RWPE2 (cell line): ENCODE measurements around the gene ST14.

Experiments
- ATAC-seq: fragments of 200-7000 bp; cut with Tn5 transposase; 3 replicates; pipeline ENCODE4 v1.9.1; 2021; ENCODE audit warnings: low read depth
- DNase-seq: peaks from one replicate; pipeline ENCODE4 v3.0.0-alpha.2; 2020; ENCODE audit warnings: low spot score
- H3K27ac ChIP-seq: fragments of 450-650 bp; 2 replicates; pipeline ENCODE4 v1.5.1; 2017; ENCODE audit warnings: mild to moderate bottlenecking; ENCODE audit not compliant: poor library complexity, severe bottlenecking
- H3K27me3 ChIP-seq: fragments of 250-450 bp; sonication (Bioruptor Pico); 2 replicates; pipeline ENCODE4 v1.5.1; 2021; ENCODE audit warnings: mild to moderate bottlenecking, moderate library complexity; ENCODE audit not compliant: insufficient read depth, poor library complexity, severe bottlenecking
- H3K36me3 ChIP-seq: fragments of 250-450 bp; sonication (Bioruptor Pico); 2 replicates; pipeline ENCODE4 v1.5.1; 2020; ENCODE audit warnings: low read depth, mild to moderate bottlenecking, moderate library complexity
- H3K4me1 ChIP-seq: fragments of 250-450 bp; sonication (Bioruptor Pico); 2 replicates; pipeline ENCODE4 v1.5.1; 2021; ENCODE audit warnings: mild to moderate bottlenecking, moderate library complexity; ENCODE audit not compliant: insufficient read depth, poor library complexity, severe bottlenecking
- H3K4me3 ChIP-seq: fragments of 250-450 bp; sonication (Bioruptor Pico); 2 replicates; pipeline ENCODE4 v1.5.1; 2021; ENCODE audit warnings: mild to moderate bottlenecking, moderate library complexity; ENCODE audit not compliant: severe bottlenecking
- H3K9me3 ChIP-seq: fragments of 250-450 bp; sonication (Bioruptor Pico); 2 replicates; pipeline ENCODE4 v1.5.1; 2021; ENCODE audit warnings: mild to moderate bottlenecking, moderate library complexity; ENCODE audit not compliant: severe bottlenecking
- CTCF ChIP-seq: fragments of 450-650 bp; IDR thresholded peaks from one replicate; pipeline ENCODE4 v1.5.1; 2017; ENCODE audit warnings: mild to moderate bottlenecking, moderate library complexity; ENCODE audit not compliant: poor library complexity, severe bottlenecking

Gene ST14

GRCh38 chr11:130146796-130147195 is 12.8 kb upstream of the ST14 start:
- no peak for TF ChIP-seq CTCF
- H3K36me3 ChIP-seq = peaks cover 37% of the 10 kb centered on the region
- no peaks in the 10 kb centered on the region for H3K9me3 ChIP-seq
- DNase-seq = no peak
- H3K27me3 ChIP-seq = no peaks in the 10 kb centered on the region
- H3K4me3 ChIP-seq = no peak overlapping the region
- peaks cover 9% of the 10 kb centered on the region for H3K4me1 ChIP-seq
- ATAC-seq = no peak
- H3K27ac ChIP-seq = no peak overlapping the region

- peak; percentile 6 for DNase-seq
- Histone ChIP-seq H3K27ac (no peak overlapping the region), H3K36me3 (peaks cover 17% of the 10 kb centered on the region), H3K4me1 (peaks cover 9% of the 10 kb centered on the region), H3K4me3 (no peak overlapping the region), H3K27me3 (no peaks in the 10 kb centered on the region), H3K9me3 (no peaks in the 10 kb centered on the region)
- no peak for TF ChIP-seq CTCF
- no peak for ATAC-seq
These were observed 10.7 kb upstream of the ST14 start for GRCh38 chr11:130148796-130149326.

DNA sequence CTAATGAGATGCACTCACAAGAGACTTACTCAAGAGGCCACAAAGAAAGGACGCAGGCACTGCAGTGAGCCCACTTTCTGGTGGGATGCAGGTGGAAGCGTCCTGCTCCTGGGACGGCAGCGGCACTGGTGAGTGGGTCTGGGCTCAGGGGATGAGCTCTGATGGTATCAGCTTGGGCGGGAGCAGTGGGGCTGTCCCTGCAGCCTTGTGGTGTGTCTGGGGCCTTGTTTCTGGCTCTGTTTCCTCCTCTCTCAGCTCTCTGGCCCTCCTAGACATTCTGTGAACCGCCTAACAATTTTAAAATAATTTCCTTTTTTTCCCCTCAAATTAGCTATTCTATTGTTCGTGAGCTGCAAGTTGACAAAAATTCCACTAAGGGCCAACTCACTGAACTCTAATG is 8.8 kb upstream of the ST14 start:
- no peak for ATAC-seq
- no peak overlapping the region for H3K27ac ChIP-seq

DNA sequence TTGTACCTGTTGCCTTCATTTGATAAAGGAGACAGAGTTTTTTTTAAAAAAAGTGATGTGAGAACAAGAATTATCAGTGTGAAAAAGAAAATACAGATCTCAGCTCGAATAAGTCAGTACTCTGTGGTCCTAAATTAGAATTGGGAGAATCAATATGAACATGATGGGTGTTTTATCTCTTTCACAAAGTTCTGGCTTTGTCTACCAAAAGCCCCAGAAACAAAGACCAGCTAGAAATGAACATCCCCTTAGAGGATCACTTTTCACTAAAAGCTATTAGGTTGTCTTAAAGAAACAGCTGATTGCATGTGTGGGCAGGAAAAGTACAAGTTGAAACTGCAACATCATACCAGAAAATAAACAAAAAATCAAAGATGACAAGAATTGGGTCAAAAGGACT is 8.4 kb upstream of the ST14 start:
- ATAC-seq (no peak), DNase-seq (no peak)
- Histone ChIP-seq H3K27me3 (no peaks in the 10 kb centered on the region), H3K36me3 (no peaks in the 10 kb centered on the region), H3K27ac (no peak overlapping the region), H3K9me3 (no peaks in the 10 kb centered on the region), H3K4me3 (no peak overlapping the region), H3K4me1 (peaks cover 4% of the 10 kb centered on the region)
- no peak for TF ChIP-seq CTCF

More for the DNA sequence above, 8.8 kb upstream of the ST14 start:
- TF ChIP-seq CTCF = no peak
- Histone ChIP-seq H3K4me1 (peaks cover 8% of the 10 kb centered on the region), H3K27me3 (no peaks in the 10 kb centered on the region), H3K4me3 (no peak overlapping the region), H3K9me3 (no peaks in the 10 kb centered on the region), H3K36me3 (no peaks in the 10 kb centered on the region)
- peak; percentile 28 for DNase-seq

DNA sequence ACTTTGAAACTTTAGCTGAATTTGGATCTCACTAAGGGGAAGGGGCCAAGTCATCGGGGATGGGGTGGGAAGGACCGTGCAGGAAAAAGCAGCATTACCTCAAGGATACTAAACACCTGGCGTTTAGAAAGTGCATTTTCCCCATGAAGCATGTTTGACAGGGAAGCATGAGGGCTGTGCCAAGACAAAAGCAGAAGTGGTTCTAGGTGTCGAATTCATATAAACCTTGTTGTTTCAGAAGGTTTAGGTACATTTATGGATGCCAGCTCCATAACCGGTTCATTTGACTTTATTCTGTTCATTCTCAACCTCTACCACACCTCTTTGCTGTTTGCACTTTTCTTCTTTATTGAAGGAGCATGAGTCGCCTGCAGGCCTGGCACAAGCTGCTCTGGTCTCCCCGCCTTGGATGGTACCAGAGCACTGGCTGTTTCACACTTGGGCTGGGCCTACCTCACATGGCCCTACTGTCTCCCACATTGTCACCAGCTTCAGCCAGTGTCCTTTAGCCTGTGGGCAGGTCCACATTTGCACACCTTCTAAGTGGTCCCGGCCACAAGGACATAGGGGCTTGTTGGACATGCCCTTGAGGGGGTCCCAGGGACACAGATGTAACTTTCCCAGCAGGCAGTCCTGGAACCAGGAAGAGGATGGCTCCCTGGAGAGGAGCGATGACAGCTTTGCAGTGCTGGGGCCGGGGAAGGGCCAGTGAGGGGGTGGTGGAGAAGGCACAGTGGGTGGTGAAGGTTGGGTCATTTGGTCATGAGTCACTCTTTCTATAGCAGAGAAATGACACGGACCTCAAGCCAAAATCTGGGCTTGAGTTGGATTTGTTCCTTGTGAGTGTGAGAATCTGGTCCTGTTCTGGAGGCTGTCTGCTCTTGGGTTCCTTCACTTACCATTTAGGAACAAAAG is 3.2 kb upstream of the ST14 start:
- H3K4me1 ChIP-seq = peaks cover 1% of the 10 kb centered on the region
- ATAC-seq (no peak), DNase-seq (no peak)
- TF ChIP-seq CTCF = no peak
- H3K27me3 ChIP-seq = no peaks in the 10 kb centered on the region
- no peak overlapping the region for H3K27ac ChIP-seq
- H3K4me3 ChIP-seq = no peak overlapping the region
- H3K9me3 ChIP-seq = no peaks in the 10 kb centered on the region
- H3K36me3 ChIP-seq = no peaks in the 10 kb centered on the region
